Heart right ventricle (tissue), 16 donors: ENCODE results near the gene MEGF11. TPM values are rescaled to one million over a fixed set of nuclear protein-coding genes. Genes with fewer than 3 reads are reported as not detected.

Experiments
- ATAC-seq, 8 donors: fragments of 200-7000 bp; cut with Tn5 transposase; one replicate each; pipeline ENCODE4 v1.9.1; 2020; ENCODE audit warnings: mild to moderate bottlenecking in 8 of 8, moderate library complexity in 8 of 8, moderate number of reproducible peaks in 1 of 8
- DNase-seq, 2 donors: peaks; one replicate each; pipeline ENCODE4 v3.0.0-alpha.2; 2020
- H3K27ac ChIP-seq, 10 donors: fragments of 200-600 bp; sonication (generic) in 2 of 10; one replicate each; pipeline versions ENCODE4 v1.5.0 to v1.8.0; 2020 to 2022; ENCODE audit warnings: mild to moderate bottlenecking in 3 of 10
- H3K27me3 ChIP-seq, 7 donors: fragments of 200-600 bp; one replicate each; pipeline ENCODE4 v1.8.0; 2021 to 2022; ENCODE audit warnings: mild to moderate bottlenecking in 2 of 7
- H3K36me3 ChIP-seq, 9 donors: fragments of 200-600 bp; sonication (generic) in 1 of 9; one replicate each; pipeline versions ENCODE4 v1.5.0 to v1.8.0; 2020 to 2022; ENCODE audit warnings: mild to moderate bottlenecking in 2 of 9
- H3K4me1 ChIP-seq, 9 donors: fragments of 200-600 bp; sonication (generic) in 1 of 9; one replicate each; pipeline versions ENCODE4 v1.5.0 to v1.8.0; 2020 to 2022; ENCODE audit warnings: mild to moderate bottlenecking in 4 of 9
- H3K4me3 ChIP-seq, 10 donors: fragments of 200-600 bp; sonication (generic) in 2 of 10; one replicate each; pipeline versions ENCODE4 v1.5.0 to v1.8.0; 2020 to 2022; ENCODE audit warnings: mild to moderate bottlenecking in 7 of 10, moderate library complexity in 2 of 10
- H3K9me3 ChIP-seq, 11 donors: fragments of 200-600 bp in 10 of 11; sonication (generic) in 2 of 11; one replicate each; pipeline versions ENCODE4 v1.5.0 to v1.8.0; 2013 to 2022; ENCODE audit warnings: mild to moderate bottlenecking in 2 of 11, control low read depth in 1 of 11, moderate library complexity in 1 of 11
- CTCF ChIP-seq, 9 donors: fragments of 200-600 bp; sonication (generic) in 2 of 9; IDR thresholded peaks; one replicate each; pipeline versions ENCODE4 v1.5.0 to v1.8.0; 2021 to 2022; ENCODE audit warnings: antibody characterized with exemption in 9 of 9, mild to moderate bottlenecking in 5 of 9, moderate library complexity in 1 of 9
- WGBS, 2 donors: extraction: QIAGEN DNeasy Blood & Tissue Kit; methylation state at CpG; one replicate each; pipeline ENCODE4 v1.1.7; 2013; ENCODE audit warnings: inconsistent platforms in 1 of 2; 5-methylcytosine and 5-hydroxymethylcytosine counted together
- intact Hi-C, 10 donors: fragments of 100-400 bp; cut with DNase I; formaldehyde crosslinking; loops; one replicate each; pipeline versions ENCODE4 v1.11.1 to v1.14.2; 2022
- polyA plus RNA-seq, 2 donors: library from polyadenylated mRNA; stranded (reverse); fragments of 200-250 nt; gene quantifications; one replicate each; pipeline ENCODE4 v1.2.3, GENCODE V29; 2013
- total RNA-seq, 10 donors: library from RNA; stranded (reverse); fragmentation: NEBNext Ultra II Directional in 3 of 10; extraction: Animal tissue kit (Norgen Biotek cat#: 25700) in 3 of 10; gene quantifications; one replicate each; pipeline versions ENCODE4 v1.2.1 to v1.2.4, GENCODE V29; 2021 to 2023
- donor health status: Arrhythmogenic right ventricular cardiomyopathy.
- donor health status: ischemic (EF 13 %, LVEDD 7.1; RV severe dilation, severe dysfunction).
- donor health status: healthy with polysubstance abuse.
- donor health status: DM: no; HTN: yes; CAD: no.
- donor health status: DM: no; HTN: no; CAD: no.
- donor health status: ischemic (EF 25% LVEDD 6.9; RV normal size, moderate dysfunction).
- donor health status: ischemic (EF 25% LVEDD 5.7; RV mildly dilated, moderate dysfunction).
- donor health status: healthy.
- donor health status: DM: yes; HTN: yes; CAD: no.
- donor health status: Ischemic cardiomyopathy.
- donor health status: ischemic (EF 35%, LVEDD 5.7; RV mildly dilated, moderate dysfunction).
- donor health status: nonischemic (EF 11% LVEDD 7.7; RV severe dilation, severe dysfunction).
- donor health status: DM: yes; HTN: yes; CAD: no.
- donor health status: PGD.
- donor health status: ischemic (EF 29% LVEDD 5.4; RV normal size, mild dysfunction).
- donor health status: nonischemic (EF 23%, LVEDD 6.1; RV moderate dilation, normal function).

The MEGF11 gene
- total and polyA plus RNA-seq, 12 donors, result 0.03 TPM; not detected in 11

DNA sequence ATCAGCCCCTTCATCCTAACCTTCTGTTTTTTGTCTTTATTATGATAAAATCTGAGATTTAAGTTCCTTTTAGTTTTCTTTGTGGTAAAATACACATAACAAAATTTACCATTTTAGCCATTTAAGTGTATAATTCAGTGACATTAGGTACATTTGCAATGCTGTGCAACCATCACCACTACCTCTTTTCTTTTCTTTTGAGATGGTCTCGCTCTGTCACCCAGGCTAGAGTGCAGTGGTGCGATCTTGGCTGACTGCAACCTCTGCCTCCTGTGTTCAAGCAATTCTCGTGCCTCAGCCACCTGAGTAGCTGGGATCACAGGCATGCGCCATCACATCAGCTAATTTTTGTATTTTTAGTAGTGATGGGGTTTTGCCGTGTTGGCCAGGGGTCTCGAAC lies 390.4 kb downstream of the MEGF11 start:
- Histone ChIP-seq H3K27ac (no peak overlapping the region), H3K4me1 (no peaks in the 10 kb centered on the region), H3K9me3 (no peaks in the 10 kb centered on the region), H3K36me3 (no peaks in the 10 kb centered on the region), H3K4me3 (no peak overlapping the region), H3K27me3 (no peaks in the 10 kb centered on the region)
- DNase-seq (no peak), ATAC-seq (no peak)
- intact Hi-C loops, result loop anchor here in 2 of 10 donors (10.0 kb wide), 2 partner anchors 228 to 248 kb away; partner anchors contain the start of gene INTS14 (in 1 of the 2)
- 93 to 97% methylated on average over 6 of the region's 6 CpGs for WGBS, 2 donors
- TF ChIP-seq CTCF (IDR thresholded peaks at IDR 0.05), result no peak

DNA sequence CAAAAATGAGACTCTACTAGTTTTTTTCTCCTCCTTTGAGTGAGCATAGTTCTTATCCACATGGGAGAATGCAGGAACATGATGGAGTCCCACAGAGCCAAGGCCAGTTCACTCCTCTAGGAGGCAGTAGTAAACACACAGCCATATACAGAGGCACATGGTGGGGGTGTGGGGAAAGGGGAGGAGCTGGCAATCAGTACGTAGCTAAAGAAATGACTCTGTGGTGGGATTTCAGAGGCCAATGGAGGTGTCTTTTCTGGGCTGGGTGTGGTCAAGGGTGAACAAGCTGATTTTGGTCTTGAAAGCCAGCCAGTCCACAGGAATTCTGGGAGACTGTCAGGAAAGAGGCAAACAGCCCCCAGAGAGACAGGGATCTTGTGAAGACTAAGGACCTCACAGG lies 390.9 kb downstream of the MEGF11 start:
- intact Hi-C loops, result loop anchor here in 2 of 10 donors (10.0 kb wide), 2 partner anchors 228 to 248 kb away; partner anchors contain the start of gene INTS14 (in 1 of the 2)
- peak in 6 of 8 donors; percentile 33 to 86 (median 44) for ATAC-seq
- H3K27me3 ChIP-seq, result no peaks in the 10 kb centered on the region
- no peak overlapping the region for H3K27ac ChIP-seq
- peak in 7 of 9 donors; percentile 20 to 55 (median 33) for TF ChIP-seq CTCF (IDR thresholded peaks at IDR 0.05)
- no peaks in the 10 kb centered on the region for H3K4me1 ChIP-seq
- H3K36me3 ChIP-seq, result no peaks in the 10 kb centered on the region
- no peaks in the 10 kb centered on the region for H3K9me3 ChIP-seq
- WGBS, 2 donors, result 11 to 18% methylated on average over 1 of the region's 1 CpG
- DNase-seq, result no peak
- H3K4me3 ChIP-seq, result no peak overlapping the region

- ATAC-seq (peak in 2 of 8 donors; percentile 33 to 42), DNase-seq (no peak)
- Histone ChIP-seq H3K27me3 (no peaks in the 10 kb centered on the region), H3K9me3 (no peaks in the 10 kb centered on the region), H3K4me1 (no peaks in the 10 kb centered on the region), H3K36me3 (no peaks in the 10 kb centered on the region), H3K27ac (no peak overlapping the region), H3K4me3 (no peak overlapping the region)
- TF ChIP-seq CTCF (IDR thresholded peaks at IDR 0.05), result no peak
- 68 to 71% methylated on average over 5 of the region's 5 CpGs for WGBS, 2 donors
- intact Hi-C loops, result loop anchor here in 8 of 10 donors (2.0 to 10.0 kb wide), 4 partner anchors 213 to 223 kb away; no protein-coding TSS in a partner anchor
These were observed 395.7 kb downstream of the MEGF11 start for GRCh38 chr15:65857718-65858402.

DNA sequence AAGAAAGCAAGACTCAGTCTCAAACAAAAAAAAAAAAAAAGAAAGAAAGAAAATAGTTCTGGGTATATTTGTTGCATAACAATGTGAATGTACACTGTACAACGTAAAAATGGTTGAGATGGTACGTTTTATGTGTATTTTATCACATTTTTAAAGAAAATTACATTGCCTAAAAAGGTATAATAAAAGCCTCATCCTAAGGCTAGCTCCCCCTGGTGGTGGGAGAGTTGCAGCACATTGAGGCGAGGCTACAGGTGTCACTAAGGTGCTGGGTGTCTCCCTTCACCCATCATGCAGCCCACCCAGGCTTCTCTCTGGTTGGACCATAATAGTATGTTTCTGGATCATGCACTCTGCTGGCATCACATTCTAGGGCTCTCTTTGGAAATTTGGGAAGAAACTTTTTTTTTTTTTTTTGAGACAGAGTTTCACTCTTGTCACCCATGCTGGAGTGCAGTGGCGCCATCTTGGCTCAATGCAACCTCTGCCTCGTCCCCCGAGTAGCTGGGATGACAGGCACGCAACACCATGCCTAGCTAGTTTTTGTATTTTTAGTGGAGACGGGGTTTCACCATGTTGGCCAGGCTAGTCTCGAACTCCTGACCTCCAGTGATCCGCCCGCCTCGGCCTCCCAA lies 396.6 kb downstream of the MEGF11 start:
- Histone ChIP-seq H3K4me3 (no peak overlapping the region), H3K27me3 (no peaks in the 10 kb centered on the region), H3K9me3 (no peaks in the 10 kb centered on the region), H3K27ac (no peak overlapping the region), H3K36me3 (no peaks in the 10 kb centered on the region), H3K4me1 (no peaks in the 10 kb centered on the region)
- DNase-seq, result peak; percentile 61
- TF ChIP-seq CTCF (IDR thresholded peaks at IDR 0.05), result peak; percentile 62 to 86 (median 79)
- intact Hi-C loops, result loop anchor here in 8 of 10 donors (2.0 to 10.0 kb wide), 4 partner anchors 212 to 222 kb away; no protein-coding TSS in a partner anchor
- 67 to 68% methylated on average over 12 of the region's 12 CpGs for WGBS, 2 donors
- peak in 4 of 8 donors; percentile 42 to 56 (median 48) for ATAC-seq
